Pancreas (tissue), 10 donors: ENCODE measurements around the gene SSNA1. TPM values are rescaled to one million over a fixed set of nuclear protein-coding genes. Genes with fewer than 3 reads are reported as not detected.

Experiments
- ATAC-seq, 4 donors: fragments of 200-7000 bp; cut with Tn5 transposase; one replicate each; pipeline versions ENCODE4 v1.8.0 to v1.9.1; 2020; ENCODE audit warnings: mild to moderate bottlenecking in 4 of 4, moderate library complexity in 4 of 4
- DNase-seq, 6 donors: peaks; one replicate each; pipeline ENCODE4 v3.0.0-alpha.2; 2020
- FAIRE-seq: peaks from 2 replicates; lab custom pipeline; 2012; peaks lifted over from hg19 to GRCh38; lab: Jason Lieb, UNC
- H3K27ac ChIP-seq, 4 donors: fragments of 200-600 bp; sonication (generic); 1 replicate in 3 of 4; 2 replicates in 1 of 4; pipeline versions ENCODE4 v1.5.0 to v1.8.0; 2020
- H3K27me3 ChIP-seq, 4 donors: fragments of 200-600 bp; one replicate each; pipeline ENCODE4 v1.8.0; 2021
- H3K36me3 ChIP-seq, 3 donors: fragments of 200-600 bp; sonication (generic) in 1 of 3; one replicate each; pipeline versions ENCODE4 v1.5.0 to v1.8.0; 2020 to 2021
- H3K4me1 ChIP-seq, 3 donors: fragments of 200-600 bp; one replicate each; pipeline ENCODE4 v1.8.0; 2021
- H3K4me3 ChIP-seq, 4 donors: fragments of 200-600 bp; sonication (generic) in 2 of 4; one replicate each; pipeline versions ENCODE4 v1.5.0 to v1.8.0; 2020 to 2021
- H3K9me3 ChIP-seq, 4 donors: fragments of 200-600 bp; one replicate each; pipeline ENCODE4 v1.8.0; 2021
- WGBS, 2 donors: extraction: QIAGEN DNeasy Blood & Tissue Kit; methylation state at CpG; one replicate each; pipeline ENCODE4 v1.1.7; 2013; 5-methylcytosine and 5-hydroxymethylcytosine counted together
- intact Hi-C, 3 donors: fragments of 100-400 bp; cut with DNase I; formaldehyde crosslinking; loops; one replicate each; pipeline versions ENCODE4 v1.11.1 to v1.14.2; 2022
- polyA plus RNA-seq, 2 donors: library from polyadenylated mRNA; stranded (reverse); fragments of 200-250 nt; gene quantifications; one replicate each; pipeline ENCODE4 v1.2.3, GENCODE V29; 2013
- total RNA-seq, 6 donors: library from RNA; stranded (reverse); fragmentation: NEBNext Ultra II Directional in 4 of 6; extraction: Animal tissue kit (Norgen Biotek cat#: 25700) in 4 of 6; gene quantifications; one replicate each; pipeline versions ENCODE4 v1.2.1 to v1.2.4, GENCODE V29; 2021 to 2023
- TF ChIP-seq, protein P1 (sequence below), 4 donors: fragments of 200-600 bp; sonication (generic) in 3 of 4; IDR thresholded peaks; one replicate each; pipeline versions ENCODE4 v1.5.0 to v1.8.0; 2021; ENCODE audit warnings: antibody characterized with exemption in 4 of 4
- donor health status: healthy with polysubstance abuse.
- donor health status: DM: no; HTN: no; CAD: no; lungs with moderate emphysema.
- donor health status: DM: no; HTN: no; CAD: no.
- donor health status: control.
- donor health status: control.
- donor health status: Bipolar disorder and iron deficiency.
- donor health status: DM: yes; HTN: yes; CAD: no.
- donor health status: DM: no; HTN: no; CAD: no.
- donor health status: DM: no; HTN: no; CAD: no.
- donor health status: DM: yes; HTN: yes; CAD: no.

The SSNA1 gene
- total and polyA plus RNA-seq, 8 donors, result 30.8 to 81.0 (median 41.1) TPM

DNA sequence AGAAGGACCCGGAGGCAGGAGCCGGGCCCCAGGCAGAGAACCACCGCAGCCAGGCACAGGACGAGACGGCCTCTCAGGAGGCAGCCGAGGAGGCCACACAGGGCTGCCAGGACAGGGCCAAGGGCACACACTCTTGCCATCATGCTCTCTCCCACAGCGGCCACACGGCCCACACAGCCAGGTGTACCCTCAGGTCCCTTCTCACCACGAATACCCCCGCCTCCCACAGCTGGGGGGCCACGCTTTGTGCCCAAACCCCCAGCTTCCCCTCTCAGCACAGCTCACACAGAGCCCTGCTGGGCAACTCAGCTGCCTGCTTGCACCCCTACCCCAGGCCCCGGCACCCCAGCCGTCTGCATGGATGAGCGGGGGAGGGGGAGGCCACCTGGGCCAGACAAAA lies 5.3 kb downstream of the SSNA1 start:
- H3K4me1 ChIP-seq, result peaks cover 27 to 55% (median 36%) of the 10 kb centered on the region in 3 donors
- intact Hi-C loops, result loop anchor here in 1 of 3 donors (5.0 kb wide), 1 partner anchor 44 kb away; no protein-coding TSS in a partner anchor

DNA sequence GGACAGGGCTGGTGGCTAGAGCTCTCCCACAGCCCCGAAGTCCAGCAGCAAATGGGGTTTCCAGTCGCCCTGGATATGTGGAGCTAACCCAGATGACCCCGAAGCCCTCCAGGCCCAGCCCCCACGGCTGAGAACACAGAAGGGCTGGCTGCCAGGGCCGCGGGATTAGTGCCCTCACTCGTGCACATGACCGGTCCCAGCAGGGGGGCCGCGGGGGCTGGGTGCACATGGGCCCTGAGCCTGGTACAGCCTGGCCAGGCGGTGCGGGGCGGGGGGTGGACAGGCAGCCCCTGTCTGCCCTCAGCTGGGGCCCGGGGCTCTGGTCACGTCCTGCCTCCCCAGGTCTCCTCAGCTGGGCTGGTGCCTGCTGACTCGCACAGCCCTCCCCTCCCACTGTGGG lies 5.9 kb downstream of the SSNA1 start:
- intact Hi-C loops, result loop anchor here in 1 of 3 donors (5.0 kb wide), 1 partner anchor 43 kb away; no protein-coding TSS in a partner anchor
- no peaks in the 10 kb centered on the region for H3K9me3 ChIP-seq
- DNase-seq (peak; percentile 78 to 93 (median 90)), ATAC-seq (peak; percentile 22 to 44 (median 33)), FAIRE-seq (no peak)
- peak overlapping the region; percentile 60 to 90 (median 74) for H3K27ac ChIP-seq
- peaks cover 0 to 7% (median 0%) of the 10 kb centered on the region in 3 donors for H3K36me3 ChIP-seq
- H3K4me3 ChIP-seq, result peak overlapping the region in 2 of 4 donors; percentile 57 to 80
- WGBS, 2 donors, result 17% methylated on average over 12 to 16 of the region's 16 CpGs
- peaks cover 27 to 52% (median 35%) of the 10 kb centered on the region in 3 donors for H3K4me1 ChIP-seq
- TF ChIP-seq, protein P1, sequence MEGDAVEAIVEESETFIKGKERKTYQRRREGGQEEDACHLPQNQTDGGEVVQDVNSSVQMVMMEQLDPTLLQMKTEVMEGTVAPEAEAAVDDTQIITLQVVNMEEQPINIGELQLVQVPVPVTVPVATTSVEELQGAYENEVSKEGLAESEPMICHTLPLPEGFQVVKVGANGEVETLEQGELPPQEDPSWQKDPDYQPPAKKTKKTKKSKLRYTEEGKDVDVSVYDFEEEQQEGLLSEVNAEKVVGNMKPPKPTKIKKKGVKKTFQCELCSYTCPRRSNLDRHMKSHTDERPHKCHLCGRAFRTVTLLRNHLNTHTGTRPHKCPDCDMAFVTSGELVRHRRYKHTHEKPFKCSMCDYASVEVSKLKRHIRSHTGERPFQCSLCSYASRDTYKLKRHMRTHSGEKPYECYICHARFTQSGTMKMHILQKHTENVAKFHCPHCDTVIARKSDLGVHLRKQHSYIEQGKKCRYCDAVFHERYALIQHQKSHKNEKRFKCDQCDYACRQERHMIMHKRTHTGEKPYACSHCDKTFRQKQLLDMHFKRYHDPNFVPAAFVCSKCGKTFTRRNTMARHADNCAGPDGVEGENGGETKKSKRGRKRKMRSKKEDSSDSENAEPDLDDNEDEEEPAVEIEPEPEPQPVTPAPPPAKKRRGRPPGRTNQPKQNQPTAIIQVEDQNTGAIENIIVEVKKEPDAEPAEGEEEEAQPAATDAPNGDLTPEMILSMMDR (IDR thresholded peaks at IDR 0.05), result no peak
- no peaks in the 10 kb centered on the region for H3K27me3 ChIP-seq

More for the DNA sequence above, 5.3 kb downstream of the SSNA1 start:
- DNase-seq (no peak), ATAC-seq (no peak), FAIRE-seq (no peak)
- Histone ChIP-seq H3K27ac (peak overlapping the region; percentile 50 to 90 (median 66)), H3K9me3 (no peaks in the 10 kb centered on the region), H3K4me3 (peak overlapping the region in 1 of 4 donors; percentile 80), H3K36me3 (peaks cover 0 to 7% (median 0%) of the 10 kb centered on the region in 3 donors), H3K27me3 (no peaks in the 10 kb centered on the region)
- WGBS, 2 donors, result 51 to 63% methylated on average over 9 to 14 of the region's 14 CpGs
- TF ChIP-seq, protein P1 (IDR thresholded peaks at IDR 0.05), result no peak

DNA sequence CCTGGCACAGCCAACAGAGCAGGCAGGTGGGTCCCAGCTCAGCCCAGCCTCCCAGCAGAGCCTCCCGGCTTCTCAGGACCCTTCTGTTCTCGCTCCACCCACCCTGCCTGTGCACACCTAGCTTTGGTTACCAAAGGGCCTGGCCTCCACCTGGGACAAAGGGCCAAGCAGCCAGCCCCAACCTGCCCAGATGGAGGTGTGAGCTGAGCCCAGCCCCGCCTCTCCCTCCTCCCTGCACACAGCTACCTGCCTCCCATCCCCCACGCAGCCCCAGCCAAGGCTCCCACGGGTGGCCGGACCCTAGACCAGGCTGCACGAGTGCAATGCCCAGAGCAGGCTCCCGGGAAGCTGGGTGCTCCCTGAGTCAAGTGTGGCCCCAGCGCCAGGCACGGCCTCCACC lies 6.4 kb downstream of the SSNA1 start:
- 17 to 20% methylated on average over 8 to 10 of the region's 10 CpGs for WGBS, 2 donors
- no peak for FAIRE-seq
- Histone ChIP-seq H3K9me3 (no peaks in the 10 kb centered on the region), H3K4me1 (peaks cover 23 to 47% (median 30%) of the 10 kb centered on the region in 3 donors), H3K27ac (peak overlapping the region; percentile 60 to 90 (median 74)), H3K36me3 (peaks cover 0 to 7% (median 0%) of the 10 kb centered on the region in 3 donors), H3K4me3 (peak overlapping the region in 3 of 4 donors; percentile 10 to 80 (median 57)), H3K27me3 (no peaks in the 10 kb centered on the region)
- TF ChIP-seq, protein P1 (IDR thresholded peaks at IDR 0.05), result no peak
- ATAC-seq, result peak; percentile 26 to 58 (median 46)
- intact Hi-C loops, result loop anchor here in 1 of 3 donors (5.0 kb wide), 1 partner anchor 42 kb away; no protein-coding TSS in a partner anchor
- DNase-seq, result peak in 5 of 6 donors; percentile 77 to 89 (median 84)

DNA sequence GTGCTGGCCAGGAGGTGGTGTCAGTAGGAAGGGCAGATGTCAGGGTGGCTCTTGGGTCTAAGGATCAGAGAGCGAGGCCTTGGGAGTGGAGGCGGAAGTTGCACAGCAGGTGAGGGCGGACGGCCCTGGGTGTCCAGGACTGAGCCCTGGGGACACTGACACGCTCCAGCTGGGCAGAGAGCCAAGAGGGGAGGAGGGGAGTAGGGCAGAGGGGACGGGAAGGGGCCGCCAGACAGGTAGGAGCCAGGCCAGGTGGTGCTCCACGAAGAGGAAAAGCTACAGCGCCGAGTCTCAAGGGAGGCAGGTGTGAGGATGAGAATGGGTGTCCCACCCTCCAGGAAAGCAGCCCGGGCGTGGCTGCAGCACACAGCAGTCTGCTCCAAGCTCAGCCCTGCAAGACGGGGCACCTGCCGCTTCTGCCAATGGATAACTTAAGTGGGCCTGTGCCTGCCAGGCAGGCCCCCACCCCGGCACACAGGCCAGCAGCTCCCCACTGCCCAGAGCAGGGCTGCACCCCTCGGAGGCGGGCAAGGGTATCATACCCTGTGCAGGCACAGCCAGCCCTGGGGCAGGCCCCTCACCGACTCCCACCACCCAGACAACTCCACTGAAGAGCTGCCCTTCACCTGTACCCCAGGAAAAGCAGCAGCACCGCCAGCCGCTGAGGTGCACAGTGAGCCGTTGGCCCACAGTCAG lies 7.2 kb downstream of the SSNA1 start:
- intact Hi-C loops, result no loop called here
- DNase-seq (peak in 5 of 6 donors; percentile 81 to 91 (median 90)), ATAC-seq (peak; percentile 9 to 31 (median 18)), FAIRE-seq (no peak)
- H3K27me3 ChIP-seq, result no peaks in the 10 kb centered on the region
- TF ChIP-seq, protein P1 (IDR thresholded peaks at IDR 0.05), result no peak
- peaks cover 15 to 40% (median 22%) of the 10 kb centered on the region in 3 donors for H3K4me1 ChIP-seq
- WGBS, 2 donors, result 11 to 24% methylated on average over 19 to 21 of the region's 21 CpGs
- H3K9me3 ChIP-seq, result no peaks in the 10 kb centered on the region
- peak overlapping the region; percentile 10 to 80 (median 42) for H3K4me3 ChIP-seq
- H3K36me3 ChIP-seq, result peaks cover 0 to 7% (median 0%) of the 10 kb centered on the region in 3 donors
- peak overlapping the region; percentile 60 to 90 (median 74) for H3K27ac ChIP-seq
